Smooth muscle cell (in vitro differentiated cells): Measurements from ENCODE around the gene CDH13. TPM values are rescaled to one million over a fixed set of nuclear protein-coding genes. Genes with fewer than 3 reads are reported as not detected.

ENCODE experiments used
- DNase-seq: peaks from one replicate; lab custom pipeline; 2025; ENCODE audit not compliant: unreplicated experiment; lab: John Stamatoyannopoulos, UW
- H2AFZ ChIP-seq: fragments of 200-600 bp; sonication (generic); 2 replicates; pipeline ENCODE4 v1.6.0; 2016; ENCODE audit warnings: antibody characterized with exemption, low read depth, mild to moderate bottlenecking
- H3F3A ChIP-seq: fragments of 200-600 bp; sonication (generic); 2 replicates; pipeline ENCODE4 v1.6.0; 2017; ENCODE audit warnings: antibody characterized with exemption, low read depth
- H3K27ac ChIP-seq: fragments of 200-600 bp; sonication (generic); 2 replicates; pipeline ENCODE4 v1.5.1; 2016; ENCODE audit warnings: low read depth, mild to moderate bottlenecking
- H3K27me3 ChIP-seq: fragments of 200-600 bp; sonication (generic); 2 replicates; pipeline ENCODE4 v1.6.1; 2016; ENCODE audit warnings: low read depth, mild to moderate bottlenecking
- H3K36me3 ChIP-seq: fragments of 200-600 bp; sonication (generic); 2 replicates; pipeline ENCODE4 v1.5.1; 2016; ENCODE audit warnings: low read depth
- H3K4me1 ChIP-seq: fragments of 200-600 bp; sonication (generic); 2 replicates; pipeline ENCODE4 v1.5.1; 2016; ENCODE audit warnings: low read depth
- H3K4me2 ChIP-seq: fragments of 200-600 bp; sonication (generic); 2 replicates; pipeline ENCODE4 v1.6.0; 2016; ENCODE audit warnings: mild to moderate bottlenecking
- H3K4me3 ChIP-seq: fragments of 200-600 bp; sonication (generic); 2 replicates; pipeline ENCODE4 v1.5.1; 2016; ENCODE audit warnings: mild to moderate bottlenecking
- H3K79me2 ChIP-seq: fragments of 200-600 bp; sonication (generic); 2 replicates; pipeline ENCODE4 v1.6.0; 2016; ENCODE audit warnings: low read depth, mild to moderate bottlenecking
- H3K9ac ChIP-seq: fragments of 200-600 bp; sonication (generic); 2 replicates; pipeline ENCODE4 v1.6.0; 2016; ENCODE audit warnings: low read depth
- H3K9me3 ChIP-seq: fragments of 200-600 bp; sonication (generic); replicated peaks from 2 replicates; pipeline ENCODE4 v1.5.1; 2016; ENCODE audit warnings: low read depth
- H4K20me1 ChIP-seq: fragments of 200-600 bp; sonication (generic); 2 replicates; pipeline ENCODE4 v1.6.0; 2016; ENCODE audit warnings: low read depth
- whole genome bisulfite sequencing: methylation state at CpG from one replicate; pipeline ENCODE4 v1.1.7; 2016; ENCODE audit warnings: low lambda C conversion rate; 5-methylcytosine and 5-hydroxymethylcytosine counted together
- polyA plus RNA-seq: library from polyadenylated mRNA; unstranded; fragments of >200 nt; fragmentation: Nextera tagmentation; extraction: Ambion mirVana; gene quantifications from 2 replicates; pipeline ENCODE4 v1.2.1, GENCODE V29; 2016
- total RNA-seq: library from RNA; depleted of rRNA; stranded (reverse); fragments of >200 nt; gene quantifications from 2 replicates; pipeline ENCODE4 v1.2.3, GENCODE V29; 2014
- TF ChIP-seq, protein P1 (sequence below): fragments of 200-600 bp; sonication (generic); IDR thresholded peaks from 2 replicates; pipeline ENCODE4 v1.5.1; 2017; ENCODE audit warnings: borderline replicate concordance, mild to moderate bottlenecking, antibody characterized with exemption; ENCODE audit not compliant: insufficient read depth, poor library complexity, severe bottlenecking

The CDH13 gene
- total and polyA plus RNA-seq, 2 experiments from 2014 or later, result 12.1 to 32.2 TPM

DNA sequence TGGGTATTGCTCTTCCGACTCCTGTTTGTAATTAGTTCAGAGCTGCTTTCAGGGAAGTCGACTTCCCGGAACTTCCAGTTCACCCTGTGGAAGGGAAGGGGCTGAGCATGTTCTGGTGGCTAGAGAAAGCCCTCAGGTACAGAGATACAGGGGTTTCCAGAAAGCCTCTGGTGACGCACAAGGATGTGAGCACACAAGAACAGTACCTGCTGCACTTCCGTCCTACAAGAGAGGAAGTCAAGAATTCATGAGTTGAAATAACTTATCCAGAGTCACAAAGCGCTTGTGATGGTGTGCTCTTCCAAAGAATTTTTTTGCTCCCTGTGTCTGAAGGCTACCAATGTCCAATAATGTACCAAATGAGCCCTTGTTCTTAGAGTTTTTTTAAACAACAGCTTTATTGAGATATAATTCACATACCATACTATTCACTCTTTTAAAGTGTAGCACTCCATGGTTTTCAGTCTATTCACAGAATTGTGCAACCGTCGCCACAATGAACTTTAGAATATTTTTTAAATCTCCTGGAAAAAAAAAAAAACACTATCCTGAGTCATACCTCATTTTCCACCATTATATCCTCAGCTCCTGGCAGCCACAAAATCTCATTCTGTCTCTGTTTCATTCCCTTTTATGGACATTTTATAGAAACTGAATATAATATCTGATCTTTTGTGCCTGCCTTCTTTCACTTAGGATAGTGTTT is 327.6 kb downstream of the CDH13 start:
- Histone ChIP-seq H3K27me3 (no peaks in the 10 kb centered on the region), H3K36me3 (no peaks in the 10 kb centered on the region), H3K4me2 (no peak overlapping the region), H4K20me1 (no peaks in the 10 kb centered on the region), H3K79me2 (no peaks in the 10 kb centered on the region), H3K27ac (no peak overlapping the region), H3K9me3 (no peaks in the 10 kb centered on the region), H2AFZ (no peak overlapping the region), H3K4me3 (no peak overlapping the region), H3F3A (no peaks in the 10 kb centered on the region), H3K4me1 (no peaks in the 10 kb centered on the region), H3K9ac (no peak overlapping the region)
- WGBS, result 94% methylated on average over 8 of the region's 8 CpGs
- DNase-seq, result no peak
- TF ChIP-seq, protein P1, sequence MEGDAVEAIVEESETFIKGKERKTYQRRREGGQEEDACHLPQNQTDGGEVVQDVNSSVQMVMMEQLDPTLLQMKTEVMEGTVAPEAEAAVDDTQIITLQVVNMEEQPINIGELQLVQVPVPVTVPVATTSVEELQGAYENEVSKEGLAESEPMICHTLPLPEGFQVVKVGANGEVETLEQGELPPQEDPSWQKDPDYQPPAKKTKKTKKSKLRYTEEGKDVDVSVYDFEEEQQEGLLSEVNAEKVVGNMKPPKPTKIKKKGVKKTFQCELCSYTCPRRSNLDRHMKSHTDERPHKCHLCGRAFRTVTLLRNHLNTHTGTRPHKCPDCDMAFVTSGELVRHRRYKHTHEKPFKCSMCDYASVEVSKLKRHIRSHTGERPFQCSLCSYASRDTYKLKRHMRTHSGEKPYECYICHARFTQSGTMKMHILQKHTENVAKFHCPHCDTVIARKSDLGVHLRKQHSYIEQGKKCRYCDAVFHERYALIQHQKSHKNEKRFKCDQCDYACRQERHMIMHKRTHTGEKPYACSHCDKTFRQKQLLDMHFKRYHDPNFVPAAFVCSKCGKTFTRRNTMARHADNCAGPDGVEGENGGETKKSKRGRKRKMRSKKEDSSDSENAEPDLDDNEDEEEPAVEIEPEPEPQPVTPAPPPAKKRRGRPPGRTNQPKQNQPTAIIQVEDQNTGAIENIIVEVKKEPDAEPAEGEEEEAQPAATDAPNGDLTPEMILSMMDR, result no peak

DNA sequence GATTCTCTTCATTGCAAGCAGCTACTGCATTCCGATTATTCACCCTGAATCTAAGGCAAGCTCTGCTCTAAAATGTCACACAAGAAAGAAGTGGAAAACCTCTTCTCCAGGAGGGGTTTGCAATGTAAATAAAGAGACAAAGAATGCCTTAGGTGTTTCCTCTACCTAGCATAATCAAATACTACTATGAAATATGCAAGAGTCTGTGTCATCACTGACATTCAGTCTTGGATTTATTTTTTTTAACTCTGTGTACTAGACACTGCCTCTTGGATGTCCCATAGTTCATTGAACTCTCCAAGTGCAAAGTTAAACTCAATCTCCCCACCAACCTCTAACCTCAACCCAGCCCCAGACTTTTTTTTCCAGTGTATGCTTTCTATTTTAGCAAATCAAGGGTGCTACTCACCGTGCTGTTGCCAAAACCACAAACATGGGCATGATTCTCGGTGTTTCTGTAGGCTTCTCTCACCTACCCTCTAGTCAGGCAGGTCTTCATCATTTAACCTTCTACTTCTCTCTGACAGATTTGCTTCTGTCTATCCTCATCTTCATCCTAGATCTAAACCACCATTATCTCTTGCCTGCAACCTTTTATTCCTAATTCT is 329.1 kb downstream of the CDH13 start:
- no peaks in the 10 kb centered on the region for H3K4me1 ChIP-seq
- no peak overlapping the region for H3K4me2 ChIP-seq
- no peaks in the 10 kb centered on the region for H3K27me3 ChIP-seq
- H3K79me2 ChIP-seq, result no peaks in the 10 kb centered on the region
- WGBS, result 93% methylated on average over 3 of the region's 3 CpGs
- no peaks in the 10 kb centered on the region for H3F3A ChIP-seq
- TF ChIP-seq, protein P1, result no peak
- H3K4me3 ChIP-seq, result no peak overlapping the region
- H3K9ac ChIP-seq, result no peak overlapping the region
- no peak overlapping the region for H2AFZ ChIP-seq
- DNase-seq, result no peak
- no peaks in the 10 kb centered on the region for H3K36me3 ChIP-seq
- H4K20me1 ChIP-seq, result no peaks in the 10 kb centered on the region
- H3K27ac ChIP-seq, result no peak overlapping the region
- H3K9me3 ChIP-seq, result no peaks in the 10 kb centered on the region

DNA sequence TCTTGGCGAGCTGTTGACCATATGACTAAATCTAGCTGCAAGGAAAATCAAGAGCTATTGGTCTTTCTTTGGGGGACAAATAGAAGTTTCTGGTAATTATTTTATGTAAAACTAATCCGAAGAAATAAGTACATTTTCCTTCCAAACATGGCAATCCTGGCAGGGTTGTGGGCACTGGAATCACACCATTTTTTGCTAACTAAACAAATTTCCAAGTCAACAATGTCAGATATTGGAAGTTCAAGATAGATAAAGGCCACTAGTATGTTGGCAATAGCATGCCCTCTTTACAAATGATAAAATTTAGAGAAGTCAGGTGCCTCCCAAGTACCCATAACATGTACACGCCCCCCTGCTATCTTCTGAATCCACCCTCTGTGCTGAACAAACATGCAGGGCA is 330.4 kb downstream of the CDH13 start:
- no peaks in the 10 kb centered on the region for H3K9me3 ChIP-seq
- no peaks in the 10 kb centered on the region for H3K4me1 ChIP-seq
- no peak overlapping the region for H3K27ac ChIP-seq
- no peaks in the 10 kb centered on the region for H3K27me3 ChIP-seq
- TF ChIP-seq, protein P1, result no peak
- WGBS, result 94% methylated on average over 3 of the region's 3 CpGs
- no peaks in the 10 kb centered on the region for H3F3A ChIP-seq
- H4K20me1 ChIP-seq, result no peaks in the 10 kb centered on the region
- no peak overlapping the region for H3K9ac ChIP-seq
- H3K79me2 ChIP-seq, result no peaks in the 10 kb centered on the region
- DNase-seq, result no peak
- no peaks in the 10 kb centered on the region for H3K36me3 ChIP-seq
- H3K4me3 ChIP-seq, result no peak overlapping the region
- H2AFZ ChIP-seq, result no peak overlapping the region
- H3K4me2 ChIP-seq, result no peak overlapping the region
